NCI-H1694 treated with DMSO at 0.1 percent for 48 hours (cell line): ENCODE results near the gene IREB2.
"Not testable (repeated sequence)": the region's sequence is repeated elsewhere in the genome, so short reads cannot be mapped to it uniquely, and the experiment has no call there.

ENCODE experiments used
- DNase-seq: peaks from one replicate; lab custom pipeline; 2025; lab: John Stamatoyannopoulos, UW

IREB2 gene

DNA sequence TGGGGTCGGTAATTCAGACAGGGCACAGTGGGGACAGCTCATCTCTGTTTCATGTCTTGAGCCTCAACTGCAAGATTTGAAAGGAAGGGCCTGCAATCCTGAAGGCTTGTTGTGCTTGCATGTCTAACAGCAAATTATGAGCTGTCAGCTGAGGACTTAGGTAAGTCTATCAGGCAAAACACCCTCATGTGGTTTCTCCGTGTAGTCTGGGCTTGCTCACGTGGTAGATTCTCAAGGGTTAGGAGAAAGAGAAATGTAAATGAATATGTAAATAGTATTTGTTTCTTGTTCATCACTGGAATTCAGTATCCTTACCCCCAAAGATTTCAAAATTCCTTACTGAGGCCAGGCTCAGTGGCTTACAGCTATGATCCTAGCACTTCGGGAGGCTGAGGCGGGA lies 39.3 kb downstream of the IREB2 start:
- no peak for DNase-seq

DNA sequence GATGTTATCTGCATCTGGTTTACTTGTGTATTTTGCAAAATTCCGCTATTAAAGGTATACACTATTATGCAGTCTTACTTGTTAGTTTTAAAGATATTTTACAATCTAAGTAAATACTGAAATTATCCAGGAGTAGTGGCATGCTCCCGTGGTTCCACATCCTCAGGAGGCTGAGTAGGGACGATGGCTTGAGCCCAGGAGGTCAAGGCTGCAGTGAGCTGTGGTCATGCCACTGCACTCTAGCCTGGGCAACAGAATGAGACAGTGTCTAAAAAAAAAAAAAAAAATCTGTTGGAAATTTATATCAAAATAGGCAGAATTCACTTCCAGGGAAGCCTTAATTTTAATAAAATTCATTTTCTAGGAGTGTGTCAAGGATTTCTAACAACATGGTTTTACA lies 41.6 kb downstream of the IREB2 start:
- DNase-seq, result no peak

DNA sequence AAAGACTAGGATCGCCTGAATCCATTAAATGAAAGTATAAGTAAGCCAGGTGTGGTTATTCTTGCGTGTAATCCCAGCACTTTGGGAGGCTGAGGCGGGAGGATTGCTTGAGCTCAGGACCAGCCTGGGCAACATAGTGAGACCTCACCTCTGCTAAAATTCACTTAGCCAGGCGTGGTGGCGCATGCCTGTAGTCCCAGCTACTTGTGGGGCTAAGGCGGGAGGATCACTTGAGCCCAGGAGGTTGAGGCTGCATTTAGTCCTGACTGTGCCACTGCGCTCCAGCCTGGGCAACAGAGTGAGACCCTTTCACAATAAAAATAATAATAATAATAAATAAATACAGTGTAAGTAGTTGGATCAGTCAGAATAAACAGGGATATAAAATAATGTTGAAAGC lies 43.9 kb downstream of the IREB2 start:
- no peak for DNase-seq

DNA sequence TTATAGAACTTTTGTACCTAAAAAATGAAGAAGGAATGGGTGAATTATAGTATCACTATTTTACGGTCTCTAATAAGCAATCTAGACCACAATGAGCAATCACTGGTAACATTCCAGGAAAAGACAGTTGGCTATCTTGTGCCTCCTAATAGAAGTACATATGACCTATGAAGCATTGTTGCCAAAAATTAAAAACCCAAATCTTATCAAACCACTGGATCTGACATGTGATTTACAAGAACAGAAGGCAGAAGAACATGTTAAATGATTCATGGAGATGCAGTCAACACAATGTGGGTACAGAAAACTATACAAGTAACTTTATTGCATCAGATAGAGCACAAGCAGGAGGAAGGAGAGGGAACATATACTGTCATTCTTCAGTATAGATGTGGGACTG lies 54.9 kb downstream of the IREB2 start:
- DNase-seq, result no peak

DNA sequence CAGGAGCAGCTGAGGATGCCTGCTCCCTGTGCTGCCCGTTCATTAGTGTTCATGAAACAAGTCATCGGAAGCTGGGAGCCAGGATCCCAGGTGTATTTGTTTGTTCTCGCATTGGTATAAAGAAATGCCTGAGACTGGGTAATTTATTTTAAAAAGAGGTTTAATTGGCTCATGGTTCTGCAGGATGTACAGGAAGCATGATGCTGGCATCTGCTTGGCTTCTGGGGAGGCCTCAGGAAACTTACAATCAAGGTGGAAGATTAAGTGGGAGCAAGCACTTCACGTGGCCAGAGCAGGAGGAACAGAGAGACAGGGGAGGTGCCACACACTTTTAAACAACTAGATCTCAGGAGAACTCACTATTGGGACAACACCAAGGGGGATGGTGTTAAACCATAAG lies 63.8 kb downstream of the IREB2 start:
- DNase-seq, result no peak

DNA sequence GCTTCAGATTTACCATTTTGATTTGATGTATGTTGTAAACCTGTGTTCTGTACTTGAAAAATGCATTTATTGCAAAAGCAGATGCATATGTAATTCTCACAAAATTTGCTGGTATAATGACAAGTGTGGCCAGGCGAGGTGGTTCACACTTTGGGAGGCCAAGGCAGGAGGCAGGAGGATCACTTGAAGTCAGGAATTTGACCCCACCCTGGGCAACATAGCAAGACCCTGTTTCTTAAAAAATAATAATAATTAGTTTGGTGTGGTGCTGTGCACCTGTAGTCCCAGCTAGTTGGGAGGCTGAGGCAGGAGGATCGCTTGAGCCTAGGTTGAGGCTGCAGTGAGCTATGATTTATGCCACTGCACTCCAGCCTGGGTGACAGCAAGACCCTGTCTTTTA lies 64.6 kb downstream of the IREB2 start:
- no peak for DNase-seq

DNA sequence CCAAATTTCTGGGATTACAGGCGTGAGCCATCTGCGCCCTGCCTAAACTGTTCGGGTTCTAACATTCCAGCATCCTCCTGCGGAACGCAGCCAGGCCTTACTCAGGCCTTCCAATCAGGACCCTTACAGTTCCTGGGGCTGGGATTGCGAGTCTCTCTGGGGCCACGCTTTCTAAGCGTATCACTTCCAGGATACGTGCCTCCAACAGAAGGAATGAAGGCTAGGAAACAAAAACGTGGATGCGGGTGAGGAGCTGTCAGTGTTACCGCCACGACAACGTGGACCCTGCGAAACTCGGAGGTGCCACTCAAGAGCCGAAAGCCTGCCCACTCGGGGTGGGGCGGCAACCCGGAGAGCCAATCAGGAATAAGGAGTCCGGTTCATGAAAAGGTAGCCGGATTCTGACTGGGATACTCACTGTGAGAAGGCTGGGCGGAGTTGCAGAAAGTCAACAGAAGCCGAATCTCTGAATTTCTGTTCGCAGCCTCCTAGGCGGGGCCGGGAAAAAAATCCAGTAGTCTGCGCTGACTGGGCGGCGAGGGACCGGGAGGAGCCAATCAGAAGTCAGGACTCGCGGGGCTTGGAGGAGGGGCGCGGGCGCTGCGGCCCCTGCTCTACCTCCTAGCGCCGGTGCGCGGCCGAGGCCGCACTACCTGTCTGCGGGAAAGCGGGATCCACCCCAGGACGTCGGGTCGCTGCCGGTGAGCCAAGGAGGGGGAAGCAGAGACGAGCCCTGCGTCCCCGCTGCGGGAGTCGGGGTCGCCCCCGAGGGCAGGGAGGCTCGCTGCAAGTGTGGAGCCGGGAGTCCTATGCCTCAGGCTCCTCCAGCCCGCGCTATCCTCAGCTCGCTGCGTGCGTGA lies 69.2 kb downstream of the IREB2 start, which contains the start of gene HYKK:
HYKK (plus strand) TSS at position 607 of the 860 bp plus-strand sequence. CDS start 5,512 bp downstream, outside the sequence.
- peak; percentile 95 for DNase-seq

DNA sequence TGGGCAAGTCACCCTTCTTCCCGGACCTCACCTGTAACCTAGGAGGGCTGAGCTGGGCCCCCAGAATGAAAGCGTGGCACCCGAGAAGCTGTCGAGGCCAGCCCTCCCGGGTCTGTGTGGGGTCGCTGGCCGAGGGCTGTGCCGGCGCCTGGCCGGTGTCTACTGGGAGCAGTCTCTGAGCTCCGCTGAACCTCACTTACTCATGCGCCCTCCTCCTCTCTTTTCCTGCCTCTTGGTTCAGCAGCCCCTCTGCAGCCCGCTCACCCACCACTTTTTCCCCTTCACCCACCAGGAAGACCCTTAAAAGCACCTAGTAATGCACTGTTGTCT lies 69.8 kb downstream of the IREB2 start:
- DNase-seq, result no peak

DNA sequence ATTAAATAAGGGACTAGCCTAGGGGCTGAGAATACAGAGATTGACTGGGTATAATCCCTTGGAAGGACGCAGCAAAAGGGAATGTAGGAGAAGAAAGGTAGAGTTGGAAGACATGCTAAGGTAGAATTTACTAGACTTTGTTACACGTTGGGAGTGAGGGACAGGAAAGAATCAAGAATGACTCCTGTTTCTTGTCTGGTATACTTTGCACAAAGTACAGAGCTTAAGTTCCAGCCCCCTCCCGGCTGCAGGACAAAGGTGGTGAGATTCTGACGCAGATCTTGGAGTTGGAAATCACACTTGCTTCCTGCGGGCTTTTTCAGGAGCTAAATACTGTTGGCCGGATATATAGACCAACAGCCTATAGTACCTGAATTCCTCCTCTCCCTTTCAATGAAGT lies 70.3 kb downstream of the IREB2 start:
- DNase-seq, result no peak

DNA sequence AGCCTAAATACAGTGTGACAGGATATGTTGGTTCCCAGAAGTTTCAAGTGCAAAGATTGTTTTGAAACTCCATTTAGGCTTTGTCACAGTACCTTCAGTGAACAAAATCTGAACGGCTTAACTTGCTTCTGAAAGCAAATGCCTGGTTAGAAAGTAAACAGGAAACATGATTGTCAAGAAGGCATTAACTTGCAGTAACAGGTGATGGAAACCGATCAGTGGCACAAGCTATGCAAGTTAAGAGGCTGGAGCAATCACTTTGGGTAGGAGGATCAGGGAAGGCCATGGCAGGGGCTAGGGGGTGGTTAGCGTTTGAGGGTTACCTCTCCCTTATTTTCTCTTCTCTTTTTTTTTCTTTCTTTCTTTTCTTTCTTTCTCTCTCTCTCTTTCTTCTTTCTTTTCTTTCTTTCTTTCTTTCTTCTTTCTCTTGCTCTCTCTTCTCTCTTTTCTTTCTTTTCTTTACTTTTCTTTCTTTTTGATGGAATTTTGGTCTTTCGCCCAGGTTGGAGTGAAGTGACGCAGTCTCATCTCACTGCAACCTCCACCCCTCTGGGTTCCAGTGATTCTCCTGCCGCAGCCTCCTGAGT lies 71.8 kb downstream of the IREB2 start:
- no peak for DNase-seq

DNA sequence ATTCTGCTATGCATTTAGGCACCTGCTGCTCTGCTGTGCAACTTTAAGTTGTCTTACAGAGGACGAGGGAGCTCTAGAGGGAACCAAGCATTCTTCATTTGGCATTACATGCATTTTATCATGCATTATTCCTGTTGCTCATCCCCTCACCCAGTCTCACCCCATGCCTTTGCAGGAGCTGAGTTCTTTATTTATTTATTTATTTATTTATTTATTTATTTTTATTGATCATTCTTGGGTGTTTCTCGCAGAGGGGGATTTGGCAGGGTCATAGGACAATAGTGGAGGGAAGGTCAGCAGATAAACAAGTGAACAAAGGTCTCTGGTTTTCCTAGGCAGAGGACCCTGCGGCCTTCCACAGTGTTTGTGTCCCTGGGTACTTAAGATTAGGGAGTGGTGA lies 82.0 kb downstream of the IREB2 start:
- not testable (repeated sequence) for DNase-seq

DNA sequence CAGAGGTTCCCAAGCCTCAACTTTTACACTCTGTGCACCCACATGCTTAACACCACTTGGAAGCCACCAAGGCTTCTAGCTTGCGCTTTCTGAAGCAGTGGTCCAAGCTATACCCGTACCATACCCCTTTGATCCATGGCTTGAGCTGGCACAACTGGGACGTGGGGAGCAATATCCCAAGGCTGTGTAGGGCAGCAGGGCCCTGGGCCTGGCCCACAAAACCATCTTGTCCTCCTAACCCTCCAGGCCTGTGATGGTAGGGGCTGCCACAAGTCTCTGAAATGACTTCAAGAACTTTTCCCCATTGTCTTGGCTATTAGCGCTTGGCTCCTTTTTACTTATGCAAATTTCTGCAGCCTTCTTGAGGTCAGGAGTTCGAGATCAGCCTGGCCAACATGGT lies 86.2 kb downstream of the IREB2 start:
- no peak for DNase-seq

DNA sequence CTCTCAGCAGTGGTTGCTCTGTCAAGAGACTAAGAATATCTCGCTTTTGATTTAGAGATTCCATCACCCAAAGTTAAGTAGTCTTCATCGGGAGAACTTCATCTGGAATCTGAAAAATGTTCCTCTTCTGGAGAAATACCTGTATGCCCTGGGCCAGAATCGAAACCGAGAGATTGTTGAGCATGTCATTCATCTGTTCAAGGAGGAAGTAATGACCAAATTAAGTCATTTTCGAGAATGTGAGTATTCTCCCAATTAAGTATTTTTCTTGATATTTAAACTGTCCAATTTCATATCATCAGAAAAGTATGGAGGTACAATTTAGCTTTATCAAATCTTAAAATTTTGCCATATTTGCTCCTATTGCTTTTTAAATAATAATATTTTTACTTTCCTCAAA lies 89.3 kb downstream of the IREB2 start:
- DNase-seq, result no peak

DNA sequence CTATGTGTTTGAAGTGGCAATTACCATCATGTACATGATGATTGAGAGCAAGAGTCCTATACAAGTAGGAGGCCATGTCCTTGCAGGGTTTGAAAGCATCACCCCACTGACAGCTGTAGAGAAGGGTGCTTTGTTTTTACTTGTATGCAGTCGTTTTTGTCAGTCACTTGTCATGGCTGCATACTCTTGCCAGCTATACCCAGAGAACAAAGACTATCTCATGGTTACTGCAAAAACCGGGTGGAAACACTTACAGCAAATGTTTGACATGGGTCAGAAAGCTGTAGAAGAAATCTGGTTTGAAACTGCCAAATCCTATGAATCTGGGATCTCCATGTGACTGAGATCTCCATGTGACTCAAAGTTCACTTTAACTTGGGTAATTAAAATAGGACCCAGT lies 95.3 kb downstream of the IREB2 start:
- no peak for DNase-seq

DNA sequence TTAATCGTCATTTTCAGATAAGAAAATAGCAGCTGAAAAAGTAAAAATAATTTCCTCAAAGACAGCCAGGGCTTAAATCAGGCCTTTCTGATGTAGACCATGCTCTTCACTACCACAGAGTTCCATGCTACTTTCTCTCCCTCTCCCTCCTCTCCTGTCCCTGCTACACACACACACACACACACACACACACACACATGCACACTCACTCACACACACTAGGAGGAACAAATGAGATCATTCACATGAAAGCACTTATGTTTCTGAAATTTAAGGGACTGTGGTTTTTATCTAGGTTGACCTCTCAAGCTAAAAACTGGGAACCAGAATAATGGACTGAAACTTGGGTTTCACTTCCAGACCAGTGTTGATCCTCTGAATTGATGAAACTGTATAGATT lies 98.1 kb downstream of the IREB2 start:
- no peak for DNase-seq

DNA sequence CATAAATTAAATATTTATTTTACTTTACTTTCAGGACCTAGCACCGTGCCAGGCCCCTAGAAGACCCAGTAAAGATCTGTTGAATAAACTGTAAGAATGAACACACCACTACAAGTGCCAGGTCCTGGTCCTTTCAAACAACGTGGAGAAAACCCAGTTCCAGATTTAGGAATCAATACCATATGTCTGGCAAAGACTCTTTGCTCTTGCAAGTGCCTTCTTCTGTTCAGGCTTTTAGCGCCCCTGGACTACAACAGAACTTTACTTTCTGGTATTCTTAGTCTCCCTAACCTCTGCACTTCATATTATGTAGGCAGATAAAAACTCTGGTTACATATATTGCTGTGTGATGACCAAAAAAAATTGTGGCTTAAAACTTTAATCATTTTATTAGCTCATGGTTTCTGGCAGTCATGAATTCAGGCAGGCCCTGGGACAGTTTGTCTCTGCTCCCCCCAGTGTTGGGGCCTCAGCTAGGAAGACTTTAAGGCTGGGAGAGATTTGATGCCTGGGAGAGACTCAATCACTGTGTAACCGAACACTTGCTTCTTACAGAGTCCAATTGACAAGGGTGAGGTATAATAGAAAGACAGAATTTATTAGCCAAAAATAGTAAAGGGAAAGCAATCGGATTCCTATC lies 99.4 kb downstream of the IREB2 start:
- no peak for DNase-seq

DNA sequence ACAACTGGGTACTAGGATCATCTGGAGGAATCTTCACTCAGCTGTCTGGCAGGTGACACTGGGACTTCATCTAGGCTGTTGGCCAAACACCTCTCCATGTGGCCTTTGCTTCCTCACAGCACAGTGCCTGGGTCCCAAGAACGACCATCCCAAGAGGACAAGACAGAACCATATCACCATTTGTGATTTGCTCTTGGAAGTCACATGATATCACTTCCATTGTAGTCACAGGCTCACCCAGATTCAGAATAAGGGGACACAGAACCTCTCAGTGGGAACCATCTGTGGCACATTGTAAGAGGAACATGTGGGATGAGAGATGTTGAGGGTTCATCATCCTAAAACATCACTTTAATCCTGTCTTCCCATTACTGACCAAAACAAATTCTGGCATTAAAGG lies 100.3 kb downstream of the IREB2 start:
- no peak for DNase-seq

DNA sequence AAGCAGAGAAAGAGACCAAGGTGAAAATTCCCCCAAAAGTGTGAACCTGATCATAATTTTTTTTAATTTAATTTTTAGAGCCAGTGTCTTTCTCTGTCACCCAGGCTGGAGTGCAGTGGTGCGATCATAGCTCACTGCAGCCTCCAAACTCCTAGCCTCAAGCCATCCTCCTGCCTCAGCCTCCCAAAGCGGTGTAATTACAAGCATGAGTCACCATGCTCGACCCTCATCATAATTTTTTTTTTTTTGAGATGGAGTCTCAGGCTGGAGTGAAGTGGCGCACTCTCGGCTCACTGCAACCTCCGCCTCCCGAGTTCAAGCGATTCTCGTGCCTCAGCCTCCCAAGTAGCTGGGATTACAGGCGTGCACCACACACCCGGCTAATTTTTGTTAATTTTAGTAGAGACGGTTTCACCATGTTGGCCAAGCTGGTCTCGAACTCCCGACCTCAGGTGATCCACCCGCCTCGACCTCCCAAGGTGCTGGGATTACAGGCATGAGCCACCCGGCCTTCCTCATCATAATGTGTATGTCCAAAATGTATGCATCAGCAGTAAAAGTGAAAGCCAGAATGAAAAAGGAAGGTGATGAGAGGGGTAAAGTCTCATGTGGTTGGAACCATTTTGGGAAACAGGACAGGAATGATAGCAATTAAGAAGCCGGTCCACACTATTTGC lies 101.6 kb downstream of the IREB2 start:
- not testable (repeated sequence) for DNase-seq

DNA sequence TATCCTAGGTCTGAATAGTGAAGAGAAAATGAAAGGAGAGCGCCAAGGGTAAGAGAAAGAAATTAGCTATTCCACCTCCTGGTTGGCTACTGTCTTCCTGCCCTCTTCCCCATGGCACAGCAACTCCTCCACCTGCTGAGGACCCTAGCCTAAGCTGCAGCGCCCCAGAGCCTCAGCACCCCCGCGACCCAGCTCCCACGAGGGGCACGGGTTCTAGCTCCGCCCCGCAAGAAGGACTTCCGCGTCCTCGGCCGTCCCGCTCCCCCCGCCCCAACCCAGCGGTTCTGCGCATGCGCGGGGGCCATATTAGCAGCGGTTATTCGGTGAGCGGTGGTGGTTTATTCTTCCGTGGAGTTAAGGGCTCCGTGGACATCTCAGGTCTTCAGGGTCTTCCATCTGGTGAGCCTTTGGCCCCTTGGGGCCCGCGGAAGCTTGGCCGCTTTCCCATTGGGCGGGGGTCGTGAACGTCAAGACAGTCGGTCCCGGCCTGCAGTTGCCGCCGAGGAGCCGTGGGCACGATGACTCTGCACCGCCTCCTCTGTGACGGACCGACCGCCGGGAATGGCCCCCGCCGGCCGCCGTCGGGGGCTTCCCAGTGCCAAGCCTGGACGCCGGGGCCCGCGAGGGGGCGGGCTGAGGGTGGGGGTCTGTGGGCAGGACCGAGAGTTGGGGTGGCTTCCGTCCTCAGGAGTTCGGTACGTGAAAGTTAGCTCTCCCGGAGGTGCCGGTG lies 102.3 kb downstream of the IREB2 start, which contains the start of gene PSMA4:
PSMA4 (plus strand) TSS at position 304 of the 730 bp plus-strand sequence. CDS start 1,484 bp downstream, outside the sequence.
- DNase-seq, result peak; percentile 65

DNA sequence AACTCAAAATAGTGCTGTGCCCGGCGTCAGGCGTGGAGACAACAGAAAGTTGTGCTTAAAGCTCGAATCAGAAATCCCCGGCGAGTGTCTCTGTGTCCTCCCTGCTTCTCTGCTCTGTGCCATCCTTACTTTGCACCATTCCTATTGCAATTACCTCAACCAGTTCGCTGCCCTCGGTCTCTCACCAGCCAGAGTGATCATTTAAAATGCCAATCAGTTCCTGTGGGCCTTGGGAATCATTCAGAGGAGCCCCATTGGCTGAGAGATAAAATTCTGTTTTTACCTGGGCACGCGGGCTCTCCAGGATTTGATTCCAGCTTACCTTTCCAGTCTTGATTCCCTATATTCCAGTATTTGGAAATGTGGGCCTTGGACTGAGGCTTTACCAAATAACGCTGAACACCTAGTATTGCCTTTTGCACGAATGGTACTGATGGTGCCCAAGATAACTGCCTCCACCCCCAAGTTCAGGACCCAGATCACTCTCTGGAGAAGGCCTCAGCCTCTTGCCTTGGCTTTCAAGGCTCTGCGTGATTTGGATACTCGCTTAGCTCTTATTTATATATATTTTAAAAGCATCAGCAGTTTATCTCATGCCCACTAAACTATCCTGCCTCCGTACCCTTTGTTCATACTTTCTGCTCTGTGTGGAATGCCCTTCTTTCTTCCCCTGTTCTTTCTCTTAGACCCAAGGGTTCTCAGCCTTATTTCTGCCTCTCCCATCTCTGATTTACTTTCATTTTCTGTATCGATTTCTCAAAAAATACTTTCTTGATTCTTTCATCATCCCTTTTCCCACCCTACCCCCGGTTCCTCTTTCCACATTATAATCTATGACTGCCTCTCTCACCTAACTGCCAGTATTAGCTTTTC lies 103.1 kb downstream of the IREB2 start:
- no peak for DNase-seq

DNA sequence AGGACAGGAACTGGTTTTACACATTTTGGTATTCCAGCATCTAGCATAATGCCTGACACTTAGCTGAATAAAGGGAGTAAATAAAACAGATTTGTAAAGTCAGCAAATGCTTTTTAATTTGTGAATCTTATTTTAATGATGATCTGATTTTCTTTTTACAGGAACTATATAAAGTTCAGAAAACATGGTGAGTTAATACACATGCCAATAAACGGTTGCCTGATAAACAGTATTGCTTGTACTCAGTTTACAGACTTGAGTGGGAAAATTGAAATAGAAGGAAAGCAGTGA lies 103.7 kb downstream of the IREB2 start:
- no peak for DNase-seq
